ENCODE measurements around the gene CHD1L.

DNA sequence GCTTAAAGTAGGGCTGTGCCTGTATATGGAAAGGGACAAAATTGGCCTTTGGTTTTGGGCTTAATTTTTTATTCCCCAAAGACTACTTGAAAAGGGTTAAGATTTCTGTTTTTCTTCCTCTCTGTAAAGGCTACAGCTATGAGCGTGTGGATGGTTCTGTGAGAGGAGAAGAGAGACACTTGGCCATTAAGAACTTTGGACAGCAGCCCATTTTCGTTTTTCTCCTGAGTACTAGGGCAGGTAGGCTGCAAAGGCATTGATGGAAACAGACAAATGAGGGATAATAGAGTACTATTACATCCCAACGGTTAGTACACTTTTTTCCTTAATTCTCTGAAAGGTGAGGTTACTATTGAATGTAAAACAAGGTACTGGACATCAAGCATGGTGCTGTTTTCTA lies 29.6 kb downstream of the CHD1L start:
- TF ChIP-seq POLR2A (IDR thresholded peaks at IDR 0.05) (no peak), CTCF (IDR thresholded peaks at IDR 0.05) (no peak)
